Naive B cell (primary cell): Measurements from ENCODE around the gene LDLRAD4. TPM values are rescaled to one million over a fixed set of nuclear protein-coding genes. Genes with fewer than 3 reads are reported as not detected.

ENCODE experiments used
- ATAC-seq, 2 donors: fragments of 150-1000 bp; cut with Tn5 transposase; 2 replicates each; pipeline ENCODE4 v1.10.0; 2021; ENCODE audit warnings: low read depth in 2 of 2, mild to moderate bottlenecking in 2 of 2, moderate library complexity in 2 of 2
- DNase-seq: peaks from one replicate; pipeline ENCODE4 v3.0.0; 2022
- H3K27ac Mint-ChIP-seq, 6 donors: one replicate each; pipeline ENCODE4 v1.8.0; 2020 to 2022; ENCODE audit warnings: mild to moderate bottlenecking in 6 of 6, mixed read lengths in 6 of 6, moderate library complexity in 5 of 6, inconsistent platforms in 2 of 6
- H3K27me3 Mint-ChIP-seq, 3 donors: one replicate each; pipeline ENCODE4 v1.8.0; 2021 to 2022; ENCODE audit warnings: mixed read lengths in 3 of 3, mild to moderate bottlenecking in 1 of 3
- H3K36me3 Mint-ChIP-seq, 2 donors: one replicate each; pipeline ENCODE4 v1.8.0; 2020 to 2022; ENCODE audit warnings: mixed read lengths in 2 of 2, inconsistent platforms in 1 of 2, mild to moderate bottlenecking in 1 of 2
- H3K4me1 Mint-ChIP-seq, 3 donors: one replicate each; pipeline ENCODE4 v1.8.0; 2020 to 2022; ENCODE audit warnings: mixed read lengths in 3 of 3, inconsistent platforms in 1 of 3, mild to moderate bottlenecking in 1 of 3, moderate library complexity in 1 of 3
- H3K4me3 Mint-ChIP-seq, 8 donors: one replicate each; pipeline ENCODE4 v1.8.0; 2020 to 2022; ENCODE audit warnings: mild to moderate bottlenecking in 8 of 8, mixed read lengths in 8 of 8, moderate library complexity in 8 of 8, inconsistent platforms in 2 of 8
- H3K9me3 Mint-ChIP-seq, 7 donors: one replicate each; pipeline ENCODE4 v1.8.0; 2020 to 2022; ENCODE audit warnings: mixed read lengths in 7 of 7, mild to moderate bottlenecking in 5 of 7, inconsistent platforms in 2 of 7, moderate library complexity in 1 of 7
- polyA plus RNA-seq, 6 donors: library from polyadenylated mRNA; unstranded; fragments of 300-500 nt; fragmentation: Illumina TruSeq; gene quantifications; one replicate each; pipeline ENCODE4 v1.2.3, GENCODE V29; 2021; ENCODE audit warnings: low read depth in 6 of 6

Gene LDLRAD4
- polyA plus RNA-seq, 6 donors from 2014 or later: 6.4 to 16.1 (median 9.2) TPM

GRCh38 chr18:13608791-13609532, 390.4 kb downstream of the LDLRAD4 start:
- Mint-ChIP-seq H3K27ac (peak overlapping the region; percentile 69 to 100 (median 82)), H3K4me1 (peaks cover 41 to 54% (median 46%) of the 10 kb centered on the region in 3 donors), H3K9me3 (peaks cover 0 to 5% (median 0%) of the 10 kb centered on the region in 7 donors), H3K27me3 (no peaks in the 10 kb centered on the region), H3K36me3 (no peaks in the 10 kb centered on the region), H3K4me3 (peak overlapping the region in 2 of 8 donors; percentile 9 to 39)
- ATAC-seq (no peak), DNase-seq (no peak)

- Mint-ChIP-seq H3K4me1 (peaks cover 57 to 70% (median 63%) of the 10 kb centered on the region in 3 donors), H3K27me3 (no peaks in the 10 kb centered on the region), H3K36me3 (no peaks in the 10 kb centered on the region), H3K4me3 (peak overlapping the region; percentile 85 to 98 (median 91)), H3K27ac (peak overlapping the region; percentile 98 to 100 (median 100)), H3K9me3 (peaks cover 0 to 5% (median 0%) of the 10 kb centered on the region in 7 donors)
- DNase-seq (no peak), ATAC-seq (no peak)
Measured at GRCh38 chr18:13610555-13611141, 392.1 kb downstream of the LDLRAD4 start.

- peaks cover 0 to 5% (median 0%) of the 10 kb centered on the region in 7 donors for H3K9me3 Mint-ChIP-seq
- peak; percentile 52 to 57 for ATAC-seq
- peaks cover 62 to 76% (median 68%) of the 10 kb centered on the region in 3 donors for H3K4me1 Mint-ChIP-seq
- peak overlapping the region; percentile 98 to 100 (median 100) for H3K27ac Mint-ChIP-seq
- H3K36me3 Mint-ChIP-seq: no peaks in the 10 kb centered on the region
- H3K4me3 Mint-ChIP-seq: peak overlapping the region; percentile 85 to 98 (median 91)
- no peaks in the 10 kb centered on the region for H3K27me3 Mint-ChIP-seq
- DNase-seq: peak; percentile 89
Measured at GRCh38 chr18:13611142-13611600, 392.6 kb downstream of the LDLRAD4 start.

- DNase-seq: no peak
- H3K36me3 Mint-ChIP-seq: no peaks in the 10 kb centered on the region
- no peaks in the 10 kb centered on the region for H3K27me3 Mint-ChIP-seq
Measured at GRCh38 chr18:13611601-13612195, 393.1 kb downstream of the LDLRAD4 start.

GRCh38 chr18:13612196-13612997, 393.8 kb downstream of the LDLRAD4 start:
- Mint-ChIP-seq H3K4me1 (peaks cover 70 to 84% (median 77%) of the 10 kb centered on the region in 3 donors), H3K36me3 (no peaks in the 10 kb centered on the region), H3K27ac (peak overlapping the region; percentile 98 to 100 (median 100)), H3K27me3 (no peaks in the 10 kb centered on the region), H3K9me3 (peaks cover 0 to 5% (median 0%) of the 10 kb centered on the region in 7 donors), H3K4me3 (peak overlapping the region; percentile 85 to 98 (median 91))
- ATAC-seq: peak; percentile 49 to 55
- DNase-seq: peak; percentile 91

More at GRCh38 chr18:13611601-13612195, 393.1 kb downstream of the LDLRAD4 start:
- Mint-ChIP-seq H3K4me1 (peaks cover 65 to 79% (median 73%) of the 10 kb centered on the region in 3 donors), H3K4me3 (peak overlapping the region; percentile 85 to 98 (median 91)), H3K9me3 (peaks cover 0 to 5% (median 0%) of the 10 kb centered on the region in 7 donors), H3K27ac (peak overlapping the region; percentile 98 to 100 (median 100))
- ATAC-seq: peak in 1 of 2 donors; percentile 1

- ATAC-seq (no peak), DNase-seq (no peak)
- Mint-ChIP-seq H3K4me1 (peaks cover 70 to 86% (median 82%) of the 10 kb centered on the region in 3 donors), H3K4me3 (peak overlapping the region; percentile 85 to 98 (median 91)), H3K27me3 (no peaks in the 10 kb centered on the region), H3K27ac (peak overlapping the region; percentile 98 to 100 (median 100)), H3K9me3 (no peaks in the 10 kb centered on the region), H3K36me3 (no peaks in the 10 kb centered on the region)
Measured at GRCh38 chr18:13613099-13613498, 394.5 kb downstream of the LDLRAD4 start.

- Mint-ChIP-seq H3K4me1 (peaks cover 69 to 83% (median 80%) of the 10 kb centered on the region in 3 donors), H3K27me3 (no peaks in the 10 kb centered on the region), H3K9me3 (no peaks in the 10 kb centered on the region), H3K4me3 (peak overlapping the region; percentile 83 to 98 (median 90)), H3K36me3 (no peaks in the 10 kb centered on the region), H3K27ac (peak overlapping the region; percentile 98 to 100 (median 100))
- ATAC-seq (peak; percentile 37 to 46), DNase-seq (peak; percentile 81)
Measured at GRCh38 chr18:13613591-13614501, 395.3 kb downstream of the LDLRAD4 start.

GRCh38 chr18:13614641-13615288, 396.2 kb downstream of the LDLRAD4 start:
- H3K4me1 Mint-ChIP-seq: peaks cover 62 to 75% (median 71%) of the 10 kb centered on the region in 3 donors
- no peaks in the 10 kb centered on the region for H3K27me3 Mint-ChIP-seq
- ATAC-seq (peak in 1 of 2 donors; percentile 3), DNase-seq (peak; percentile 71)
- H3K27ac Mint-ChIP-seq: peak overlapping the region; percentile 98 to 100 (median 100)
- H3K36me3 Mint-ChIP-seq: no peaks in the 10 kb centered on the region
- no peaks in the 10 kb centered on the region for H3K9me3 Mint-ChIP-seq
- H3K4me3 Mint-ChIP-seq: peak overlapping the region; percentile 85 to 98 (median 90)

GRCh38 chr18:13615432-13615861, 396.9 kb downstream of the LDLRAD4 start:
- Mint-ChIP-seq H3K36me3 (no peaks in the 10 kb centered on the region), H3K27me3 (no peaks in the 10 kb centered on the region), H3K4me3 (peak overlapping the region in 7 of 8 donors; percentile 85 to 98 (median 91)), H3K9me3 (no peaks in the 10 kb centered on the region), H3K27ac (peak overlapping the region; percentile 98 to 100 (median 100)), H3K4me1 (peaks cover 65 to 77% (median 76%) of the 10 kb centered on the region in 3 donors)
- ATAC-seq: no peak
- DNase-seq: no peak

- ATAC-seq: no peak
- H3K27me3 Mint-ChIP-seq: no peaks in the 10 kb centered on the region
- H3K9me3 Mint-ChIP-seq: no peaks in the 10 kb centered on the region
- no peaks in the 10 kb centered on the region for H3K36me3 Mint-ChIP-seq
- peak overlapping the region; percentile 91 to 100 (median 99) for H3K27ac Mint-ChIP-seq
- DNase-seq: no peak
- peaks cover 63 to 76% (median 74%) of the 10 kb centered on the region in 3 donors for H3K4me1 Mint-ChIP-seq
- H3K4me3 Mint-ChIP-seq: peak overlapping the region in 7 of 8 donors; percentile 22 to 98 (median 70)
Measured at GRCh38 chr18:13616041-13616440, 397.5 kb downstream of the LDLRAD4 start.

- peak overlapping the region in 5 of 6 donors; percentile 51 to 100 (median 98) for H3K27ac Mint-ChIP-seq
- no peaks in the 10 kb centered on the region for H3K36me3 Mint-ChIP-seq
Measured at GRCh38 chr18:13616525-13617035, 398.0 kb downstream of the LDLRAD4 start.

More at GRCh38 chr18:13616525-13617035, 398.0 kb downstream of the LDLRAD4 start:
- H3K4me1 Mint-ChIP-seq: peaks cover 58 to 70% (median 68%) of the 10 kb centered on the region in 3 donors
- no peaks in the 10 kb centered on the region for H3K9me3 Mint-ChIP-seq
- peak overlapping the region in 3 of 8 donors; percentile 69 to 85 (median 78) for H3K4me3 Mint-ChIP-seq
- no peak for ATAC-seq
- no peaks in the 10 kb centered on the region for H3K27me3 Mint-ChIP-seq
- DNase-seq: no peak
